ENCODE data around the gene STAT4. TPM values are rescaled to one million over a fixed set of nuclear protein-coding genes. Genes with fewer than 3 reads are reported as not detected.
A peak's percentile ranks its signal among the peaks of the same experiment; 100 is the strongest.

Gene STAT4
- total and polyA plus RNA-seq, 2 donors from 2014 or later = 1.2 to 8.5 TPM

DNA sequence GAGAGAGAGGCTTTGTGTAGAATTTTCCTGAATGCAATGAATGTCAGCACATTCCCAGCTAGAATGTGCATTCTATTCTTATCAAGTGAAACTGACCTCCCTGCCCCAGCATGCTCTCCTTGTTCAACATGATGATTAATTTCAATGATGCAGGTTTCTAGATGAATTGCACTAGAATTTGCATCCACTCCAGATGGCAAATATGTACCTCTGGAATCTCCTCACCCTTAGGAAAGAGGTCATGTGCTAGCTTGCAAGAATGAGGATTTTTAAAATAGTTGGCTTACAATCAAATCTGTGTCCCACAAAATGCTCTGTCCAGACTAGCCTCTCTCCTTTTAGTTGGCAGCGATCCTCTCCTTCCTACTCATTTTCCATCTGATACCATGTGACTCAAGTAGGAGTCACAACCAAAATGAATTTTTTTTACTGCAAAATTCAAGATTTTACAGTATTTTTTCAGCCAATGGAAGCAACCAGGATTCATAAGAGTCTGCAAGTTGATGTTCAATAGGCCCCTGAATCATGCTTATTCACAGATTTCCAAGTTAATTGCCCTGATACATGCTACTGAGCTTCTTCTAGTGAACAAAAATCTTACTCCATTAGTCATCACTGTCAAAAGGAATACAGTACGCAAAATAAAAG lies 21.0 kb upstream of the STAT4 start:
- Histone ChIP-seq H3K4me3 (ENCODE audit: low read length in 3 of 3) (no peak overlapping the region), H3K9me3 (ENCODE audit: control insufficient read depth in 2 of 3, insufficient read depth in 1 of 3, low read length in 3 of 3) (no peaks in the 10 kb centered on the region), H3K27ac (ENCODE audit: low read depth in 2 of 2, low read length in 2 of 2) (peak overlapping the region in 1 of 2 donors; percentile 23), H3K9ac (ENCODE audit: low read length in 3 of 3) (no peak overlapping the region), H3K36me3 (ENCODE audit: control insufficient read depth in 2 of 3, insufficient read depth in 3 of 3, low read length in 3 of 3) (no peaks in the 10 kb centered on the region), H3K27me3 (ENCODE audit: control insufficient read depth, insufficient read depth, low read length) (no peaks in the 10 kb centered on the region), H3K4me1 (ENCODE audit: control insufficient read depth in 2 of 3, insufficient read depth in 2 of 3, low read depth in 1 of 3, low read length in 3 of 3) (peaks cover 0 to 8% (median 2%) of the 10 kb centered on the region in 3 donors)
- DNase-seq = peak in 1 of 5 donors; percentile 32
- no peak for FAIRE-seq
- TF ChIP-seq, protein P1, sequence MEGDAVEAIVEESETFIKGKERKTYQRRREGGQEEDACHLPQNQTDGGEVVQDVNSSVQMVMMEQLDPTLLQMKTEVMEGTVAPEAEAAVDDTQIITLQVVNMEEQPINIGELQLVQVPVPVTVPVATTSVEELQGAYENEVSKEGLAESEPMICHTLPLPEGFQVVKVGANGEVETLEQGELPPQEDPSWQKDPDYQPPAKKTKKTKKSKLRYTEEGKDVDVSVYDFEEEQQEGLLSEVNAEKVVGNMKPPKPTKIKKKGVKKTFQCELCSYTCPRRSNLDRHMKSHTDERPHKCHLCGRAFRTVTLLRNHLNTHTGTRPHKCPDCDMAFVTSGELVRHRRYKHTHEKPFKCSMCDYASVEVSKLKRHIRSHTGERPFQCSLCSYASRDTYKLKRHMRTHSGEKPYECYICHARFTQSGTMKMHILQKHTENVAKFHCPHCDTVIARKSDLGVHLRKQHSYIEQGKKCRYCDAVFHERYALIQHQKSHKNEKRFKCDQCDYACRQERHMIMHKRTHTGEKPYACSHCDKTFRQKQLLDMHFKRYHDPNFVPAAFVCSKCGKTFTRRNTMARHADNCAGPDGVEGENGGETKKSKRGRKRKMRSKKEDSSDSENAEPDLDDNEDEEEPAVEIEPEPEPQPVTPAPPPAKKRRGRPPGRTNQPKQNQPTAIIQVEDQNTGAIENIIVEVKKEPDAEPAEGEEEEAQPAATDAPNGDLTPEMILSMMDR (IDR thresholded peaks at IDR 0.05; ENCODE audit: borderline replicate concordance, extremely low read depth, insufficient read depth) = no peak
- intact Hi-C loops (cut with DNase I) = no loop called here

DNA sequence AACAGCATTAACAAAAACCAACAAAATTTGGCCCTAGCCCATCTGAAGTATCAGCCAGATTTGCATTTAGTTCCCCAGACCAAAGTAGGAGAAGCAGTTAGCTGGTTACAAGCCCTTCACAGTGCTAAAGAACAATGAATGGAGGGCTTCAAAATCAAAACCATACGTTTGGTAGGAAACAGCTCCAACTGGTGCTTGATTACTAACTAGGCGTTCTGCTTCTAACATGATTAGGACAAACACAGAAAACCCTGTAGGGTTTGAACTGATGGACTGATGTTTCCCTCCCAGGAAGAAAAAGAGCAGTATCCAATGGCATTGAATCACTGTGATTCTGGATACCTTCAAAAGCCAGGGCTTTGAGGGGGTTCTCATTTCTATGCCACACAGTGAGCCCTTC lies 20.5 kb upstream of the STAT4 start:
- Histone ChIP-seq H3K27ac (ENCODE audit: low read depth in 2 of 2, low read length in 2 of 2) (no peak overlapping the region), H3K4me1 (ENCODE audit: control insufficient read depth in 2 of 3, insufficient read depth in 2 of 3, low read depth in 1 of 3, low read length in 3 of 3) (peaks cover 0 to 8% (median 2%) of the 10 kb centered on the region in 3 donors), H3K9me3 (ENCODE audit: control insufficient read depth in 2 of 3, insufficient read depth in 1 of 3, low read length in 3 of 3) (no peaks in the 10 kb centered on the region), H3K9ac (ENCODE audit: low read length in 3 of 3) (no peak overlapping the region), H3K36me3 (ENCODE audit: control insufficient read depth in 2 of 3, insufficient read depth in 3 of 3, low read length in 3 of 3) (no peaks in the 10 kb centered on the region), H3K27me3 (ENCODE audit: control insufficient read depth, insufficient read depth, low read length) (no peaks in the 10 kb centered on the region), H3K4me3 (ENCODE audit: low read length in 3 of 3) (no peak overlapping the region)
- TF ChIP-seq, protein P1 (IDR thresholded peaks at IDR 0.05; ENCODE audit: borderline replicate concordance, extremely low read depth, insufficient read depth) = no peak
- no peak for FAIRE-seq
- no peak for DNase-seq
- intact Hi-C loops (cut with DNase I) = no loop called here

DNA sequence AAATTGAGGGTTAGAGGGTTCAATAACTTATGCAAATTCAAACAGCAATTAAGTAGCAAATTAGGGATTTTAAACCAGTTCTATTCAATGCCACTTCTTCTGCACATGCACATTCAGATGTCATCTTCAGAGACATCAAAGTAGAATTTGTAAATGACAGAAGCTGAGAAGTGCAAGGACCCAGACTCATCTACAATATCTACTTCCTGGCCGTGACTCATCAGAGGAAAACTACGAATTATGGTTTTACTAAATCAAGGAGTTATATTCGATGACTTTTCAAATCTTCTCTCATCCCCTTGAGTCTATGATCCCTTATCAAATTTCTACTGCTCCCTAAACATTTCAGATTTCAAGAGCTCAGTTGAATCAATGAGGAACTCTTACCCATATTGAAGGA lies 20.0 kb upstream of the STAT4 start:
- intact Hi-C loops (cut with DNase I) = no loop called here
- Histone ChIP-seq H3K36me3 (ENCODE audit: control insufficient read depth in 2 of 3, insufficient read depth in 3 of 3, low read length in 3 of 3) (no peaks in the 10 kb centered on the region), H3K9me3 (ENCODE audit: control insufficient read depth in 2 of 3, insufficient read depth in 1 of 3, low read length in 3 of 3) (no peaks in the 10 kb centered on the region), H3K27me3 (ENCODE audit: control insufficient read depth, insufficient read depth, low read length) (no peaks in the 10 kb centered on the region), H3K27ac (ENCODE audit: low read depth in 2 of 2, low read length in 2 of 2) (no peak overlapping the region), H3K9ac (ENCODE audit: low read length in 3 of 3) (no peak overlapping the region), H3K4me3 (ENCODE audit: low read length in 3 of 3) (no peak overlapping the region), H3K4me1 (ENCODE audit: control insufficient read depth in 2 of 3, insufficient read depth in 2 of 3, low read depth in 1 of 3, low read length in 3 of 3) (peaks cover 0 to 8% (median 2%) of the 10 kb centered on the region in 3 donors)
- DNase-seq (no peak), FAIRE-seq (no peak)
- TF ChIP-seq, protein P1 (IDR thresholded peaks at IDR 0.05; ENCODE audit: borderline replicate concordance, extremely low read depth, insufficient read depth) = no peak

DNA sequence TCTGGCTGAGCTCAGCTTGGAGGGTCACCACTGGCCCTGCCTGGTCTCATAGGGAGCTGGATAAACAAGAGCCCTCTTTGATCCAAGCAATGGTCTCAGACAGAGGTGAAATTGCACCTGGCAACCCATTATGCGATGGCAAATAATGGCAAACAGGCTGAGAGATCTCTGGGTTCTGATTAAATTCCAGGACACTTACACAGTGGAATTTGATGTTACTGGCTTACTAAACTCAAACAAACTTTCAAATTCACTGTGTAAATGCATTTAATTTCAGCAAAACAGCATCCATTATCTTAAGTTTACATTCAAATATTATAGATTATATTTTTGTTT lies 19.5 kb upstream of the STAT4 start:
- H3K9me3 ChIP-seq (ENCODE audit: control insufficient read depth in 2 of 3, insufficient read depth in 1 of 3, low read length in 3 of 3) = no peaks in the 10 kb centered on the region
- no peak overlapping the region for H3K27ac ChIP-seq (ENCODE audit: low read depth in 2 of 2, low read length in 2 of 2)
- H3K36me3 ChIP-seq (ENCODE audit: control insufficient read depth in 2 of 3, insufficient read depth in 3 of 3, low read length in 3 of 3) = no peaks in the 10 kb centered on the region
- H3K27me3 ChIP-seq (ENCODE audit: control insufficient read depth, insufficient read depth, low read length) = no peaks in the 10 kb centered on the region
- no peak for FAIRE-seq
- TF ChIP-seq, protein P1 (IDR thresholded peaks at IDR 0.05; ENCODE audit: borderline replicate concordance, extremely low read depth, insufficient read depth) = no peak
- no peak overlapping the region for H3K9ac ChIP-seq (ENCODE audit: low read length in 3 of 3)
- peaks cover 0 to 8% (median 2%) of the 10 kb centered on the region in 3 donors for H3K4me1 ChIP-seq (ENCODE audit: control insufficient read depth in 2 of 3, insufficient read depth in 2 of 3, low read depth in 1 of 3, low read length in 3 of 3)
- H3K4me3 ChIP-seq (ENCODE audit: low read length in 3 of 3) = no peak overlapping the region
- DNase-seq = no peak
- intact Hi-C loops (cut with DNase I) = no loop called here

Data from kidney (tissue), 14 donors.